ENCODE measurements around the gene ASTN2.

GRCh38 chr9:116580853-116581252 is 834.0 kb downstream of the ASTN2 start:
- no peak for TF ChIP-seq CTCF (IDR thresholded peaks at IDR 0.05; ENCODE audit: extremely low read depth in 1 of 2, insufficient read depth in 1 of 2, low read depth in 1 of 2, low read length in 2 of 2)
- no peak for TF ChIP-seq POLR2A (IDR thresholded peaks at IDR 0.05; ENCODE audit: low read depth, low read length)

Data from endothelial cell of umbilical vein (primary cell).